ENCODE measurements around the gene ZMYM3. TPM values are rescaled to one million over a fixed set of nuclear protein-coding genes. Genes with fewer than 3 reads are reported as not detected.

Gene ZMYM3
- total and polyA plus RNA-seq, 2 of the 4 experiments (the other 2 are of a cell fraction), result 10.0 to 28.1 TPM

GRCh38 chrX:71301195-71301924 is 47.4 kb upstream of the ZMYM3 start, which contains the start of gene ITGB1BP2:
Gene ITGB1BP2 (plus strand): TSS chrX:71301750. CDS start chrX:71301807, 57 bp downstream.
- no peak for TF ChIP-seq POLR2A (IDR thresholded peaks at IDR 0.05; ENCODE audit: low read depth, low read length)
- no peak for TF ChIP-seq RAD21 (IDR thresholded peaks at IDR 0.05; ENCODE audit: low read length)
- TF ChIP-seq USF2 (IDR thresholded peaks at IDR 0.05; ENCODE audit: low read depth, low read length), result no peak
- no peak for TF ChIP-seq CTCF (conservative IDR thresholded peaks at IDR 0.05; ENCODE audit: low read depth, low read length)
- no peak for TF ChIP-seq CEBPB (IDR thresholded peaks at IDR 0.05; ENCODE audit: low read depth, low read length)
- no peak for TF ChIP-seq NFE2L2 (IDR thresholded peaks at IDR 0.05; ENCODE audit: low read depth, low read length)
- no peak for TF ChIP-seq RCOR1 (IDR thresholded peaks at IDR 0.05; ENCODE audit: insufficient replicate concordance, low read length)
- no peak for TF ChIP-seq MXI1 (IDR thresholded peaks at IDR 0.05; ENCODE audit: borderline replicate concordance, low read depth, low read length)
- TF ChIP-seq CHD1 (IDR thresholded peaks at IDR 0.05; ENCODE audit: low read depth, low read length), result no peak
- TF ChIP-seq ELK1 (IDR thresholded peaks at IDR 0.05; ENCODE audit: borderline replicate concordance, low read depth, low read length), result no peak
- TF ChIP-seq MAZ (IDR thresholded peaks at IDR 0.05; ENCODE audit: borderline replicate concordance, low read depth, low read length), result no peak
- no peak for TF ChIP-seq RFX5 (IDR thresholded peaks at IDR 0.05; ENCODE audit: low read depth, low read length)
- no peak for TF ChIP-seq BHLHE40 (IDR thresholded peaks at IDR 0.05; ENCODE audit: low read depth, low read length)
- no peak for TF ChIP-seq SMC3 (IDR thresholded peaks at IDR 0.05; ENCODE audit: low read depth, low read length)
- no peak within 1 kb of the TSS for H3K9ac ChIP-seq (ENCODE audit: low read depth, low read length)
- intact Hi-C loops (cut with micrococcal nuclease), result no loop called here
- H3K27ac ChIP-seq (ENCODE audit: insufficient read depth, low read length), result no peak within 1 kb of the TSS
- no peak within 1 kb of the TSS for H3K4me2 ChIP-seq (ENCODE audit: low read depth, low read length)
- H4K91ac ChIP-seq (ENCODE audit: insufficient read depth, low read depth, low read length), result peak within 1 kb of the TSS; percentile 63; the same call in 1 of the 2 replicates
- H4K20me1 ChIP-seq (ENCODE audit: insufficient read depth, low read length), result peaks cover 10% of the 10 kb centered on the region; the same call in 1 of the 2 replicates
- H3K79me1 ChIP-seq (ENCODE audit: low read depth in 1 of 2, low read length in 2 of 2), result peaks cover 12 to 19% of the 10 kb centered on the region in 2 experiments
- no peak within 1 kb of the TSS for H3K18ac ChIP-seq (ENCODE audit: low read depth, low read length)
- WGBS, 2 experiments (ENCODE audit: extremely low coverage in 2 of 2, insufficient read length in 1 of 2), result 100% methylated on average over 1 of the region's 10 CpGs; no CpG with 5 or more reads in 1 of the 2 experiments
- no peak within 1 kb of the TSS; the same call in 1 of the 2 replicates for H3K56ac ChIP-seq (ENCODE audit: extremely low read depth, insufficient read depth, low read length)
- in situ Hi-C loops (cut with MboI; ENCODE audit: low sequenced_read_pairs), result no loop called here
- H3K14ac ChIP-seq (replicated peaks; ENCODE audit: low read depth, low read length), result 0 out of 2 replicates have a peak within 1 kb of the TSS, but pooled peaks have one; percentile 17
- dilution Hi-C loops (cut with HindIII; ENCODE audit: low sequenced_read_pairs, unreplicated experiment), result no loop called here
- 0 out of 4 replicates have a peak within 1 kb of the TSS, but pooled peaks of 1 of the 2 experiments have one; percentile 38 for H4K8ac ChIP-seq (ENCODE audit: low read depth in 2 of 2, low read length in 2 of 2)
- H3K4ac ChIP-seq (ENCODE audit: low read depth, low read length), result peak within 1 kb of the TSS; percentile 33
- peaks cover 3% of the 10 kb centered on the region; the same call in 1 of the 2 replicates for H3K9me1 ChIP-seq (ENCODE audit: insufficient read depth, low read length)
- peaks cover 29% of the 10 kb centered on the region for H3K36me3 ChIP-seq (ENCODE audit: control insufficient read depth, insufficient read depth, low read length)
- peak within 1 kb of the TSS; percentile 48 for H2BK5ac ChIP-seq (ENCODE audit: low read depth, low read length, poor library complexity, severe bottlenecking)
- H3K27me3 ChIP-seq (ENCODE audit: control insufficient read depth, insufficient read depth, low read length), result no peaks in the 10 kb centered on the region
- DNase-seq, result peak; percentile 57
- ChIA-PET POLR2A (ENCODE audit: unreplicated experiment) (no interaction called here), CTCF (interaction anchor here (0.7 kb wide), 1 partner anchor 8 kb away, joined by 3 read pairs; no protein-coding TSS in a partner anchor)
- H3K9me3 ChIP-seq (ENCODE audit: control insufficient read depth, insufficient read depth, low read length), result no peaks in the 10 kb centered on the region
- no peak within 1 kb of the TSS for H3K4me3 ChIP-seq (ENCODE audit: insufficient read depth, low read depth, low read length)
- H2BK15ac ChIP-seq (ENCODE audit: low read depth, low read length), result no peak within 1 kb of the TSS
- H2AK9ac ChIP-seq (replicated peaks; ENCODE audit: low read depth, low read length, poor library complexity), result peak within 1 kb of the TSS; percentile 23
- ATAC-seq (ENCODE audit: low read depth), result peak; percentile 68
- no TSS peak for BruUV-seq (replicated peaks)
- no peak within 1 kb of the TSS for H3K23ac ChIP-seq (ENCODE audit: low read depth, low read length)
- no peak within 1 kb of the TSS for H2AFZ ChIP-seq (replicated peaks; ENCODE audit: low read length, poor library complexity)
- H4K5ac ChIP-seq (ENCODE audit: low read depth, low read length), result no peak within 1 kb of the TSS
- H2AK5ac ChIP-seq (ENCODE audit: low read depth, low read length), result no peak within 1 kb of the TSS; the same call in 1 of the 2 replicates
- no peak within 1 kb of the TSS for H2BK20ac ChIP-seq (ENCODE audit: low read depth, low read length)
- H3K4me1 ChIP-seq (ENCODE audit: control insufficient read depth, insufficient read depth, low read length), result no peaks in the 10 kb centered on the region
- no peak within 1 kb of the TSS for H2BK120ac ChIP-seq (ENCODE audit: low read depth, low read length)

Data from IMR-90 (cell line).